ENCODE data around the gene PERM1. TPM values are rescaled to one million over a fixed set of nuclear protein-coding genes. Genes with fewer than 3 reads are reported as not detected.

The PERM1 gene
- total and polyA plus RNA-seq, 2 of the 13 experiments (the other 11 are each of a cell fraction or from before 2014, with no cell fraction given) = 0.04 to 0.29 TPM

GRCh38 chr1:940107-941014 is 41.5 kb downstream of the PERM1 start (continued):
- 0 out of 2 replicates have a peak, but pooled peaks have one; percentile 44 for TF ChIP-seq TRAFD1 (CRISPR knock-in tag; IDR thresholded peaks at IDR 0.05; ENCODE audit: borderline replicate concordance)

- Histone ChIP-seq H4K20me1 (ENCODE audit: insufficient read depth, low read length) (0 out of 2 replicates have a peak, but pooled peaks cover 5% of the 10 kb centered on the region), H3K36me3 (replicated peaks in 1 of 2; ENCODE audit: control insufficient read depth in 1 of 2, insufficient read depth in 2 of 2, low read length in 2 of 2) (no peaks in the 10 kb centered on the region), H3K9ac (ENCODE audit: insufficient read depth, low read depth, low read length) (no peak overlapping the region), H3K4me3 (replicated peaks in 1 of 3; ENCODE audit: insufficient read depth in 1 of 3, low read depth in 2 of 3, low read length in 3 of 3) (peak overlapping the region in 2 of 3 experiments; percentile 49 to 65; a peak in 2 of 6 replicates), H3K79me2 (ENCODE audit: insufficient read depth, low read length) (no peaks in the 10 kb centered on the region), H3K27ac (ENCODE audit: extremely low read length, insufficient read depth, low read length) (no peak overlapping the region), H2AFZ (ENCODE audit: low read length) (no peak overlapping the region), H3K27me3 (ENCODE audit: control insufficient read depth in 1 of 2, insufficient read depth in 2 of 2, low read length in 2 of 2) (peaks cover 26 to 60% of the 10 kb centered on the region in 2 experiments), H3K4me1 (ENCODE audit: insufficient read depth, low read length) (peaks cover 32% of the 10 kb centered on the region), H3K4me2 (ENCODE audit: low read depth, low read length) (peak overlapping the region; percentile 72), H3K9me3 (ENCODE audit: low read length) (no peaks in the 10 kb centered on the region)
- FAIRE-seq (no peak), DNase-seq (ENCODE audit: low spot score) (no peak), ATAC-seq (0 out of 3 replicates have a peak, but pooled peaks have one; percentile 1)
- ChIA-PET CTCF (ENCODE audit: low intra/inter-chr PET ratio, low total read pairs) (interaction anchor here (1.3 kb wide), 1 partner anchor 35 kb away, joined by 6 read pairs; no protein-coding TSS in a partner anchor), POLR2A (interaction anchor here (3.1 kb wide), 1 partner anchor 19 kb away, joined by 10 read pairs; the partner anchor contains the start of gene NOC2L)
- 6% methylated on average over 3 of the region's 21 CpGs for WGBS (ENCODE audit: low lambda C conversion rate)
- in situ Hi-C loops (cut with HindIII; ENCODE audit: extremely low pct_ligation_motif_present, low pct_unique_long_range_greater_than_20kb) = no loop called here
- BruUV-seq (replicated peaks) = no TSS peak
- intact Hi-C loops (cut with micrococcal nuclease; ENCODE audit: unreplicated experiment) = loop anchor here (2.0 kb wide), 2 partner anchors 19 to 35 kb away; partner anchors contain the start of gene NOC2L
- 0 out of 2 replicates have a peak, but pooled peaks have one; percentile 28 for TF ChIP-seq HNF1B (CRISPR knock-in tag; IDR thresholded peaks at IDR 0.05)
- TF ChIP-seq ZC3H4 (CRISPR knock-in tag; IDR thresholded peaks at IDR 0.05; ENCODE audit: borderline replicate concordance) = no peak
- TF ChIP-seq ZSCAN22 (CRISPR knock-in tag; IDR thresholded peaks at IDR 0.05) = no peak
- TF ChIP-seq ZNF629 (CRISPR knock-in tag; conservative IDR thresholded peaks at IDR 0.05) = no peak
- TF ChIP-seq, protein P1, sequence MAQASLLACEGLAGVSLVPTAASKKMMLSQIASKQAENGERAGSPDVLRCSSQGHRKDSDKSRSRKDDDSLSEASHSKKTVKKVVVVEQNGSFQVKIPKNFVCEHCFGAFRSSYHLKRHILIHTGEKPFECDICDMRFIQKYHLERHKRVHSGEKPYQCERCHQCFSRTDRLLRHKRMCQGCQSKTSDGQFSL (CRISPR knock-in tag; IDR thresholded peaks at IDR 0.05) = no peak
- TF ChIP-seq ZNF333 (CRISPR knock-in tag; IDR thresholded peaks at IDR 0.05; ENCODE audit: borderline replicate concordance) = no peak
- no peak for TF ChIP-seq ZNF512 (CRISPR knock-in tag; IDR thresholded peaks at IDR 0.05)
- TF ChIP-seq SMARCE1 (IDR thresholded peaks at IDR 0.05; ENCODE audit: borderline replicate concordance) = no peak
- 0 out of 2 replicates have a peak, but pooled peaks have one; percentile 1 for TF ChIP-seq HNRNPL (IDR thresholded peaks at IDR 0.05; ENCODE audit: low read depth, low read length)
- TF ChIP-seq HNRNPUL1 (IDR thresholded peaks at IDR 0.05; ENCODE audit: low read depth, low read length) = no peak
- no peak for TF ChIP-seq ZNF761 (CRISPR knock-in tag; conservative IDR thresholded peaks at IDR 0.05)
- TF ChIP-seq ZNF543 (CRISPR knock-in tag; IDR thresholded peaks at IDR 0.05) = no peak
- TF ChIP-seq PAX8 (CRISPR knock-in tag; IDR thresholded peaks at IDR 0.05; ENCODE audit: borderline replicate concordance) = no peak
Measured at GRCh38 chr1:939511-940106, 42.3 kb downstream of the PERM1 start.
